A673 (cell line): Measurements from ENCODE around the gene MICU1.

ENCODE experiments used
- CTCF ChIP-seq: fragments of 300-800, 200-600 bp; sonication (generic); conservative IDR thresholded peaks from 2 replicates; pipeline ENCODE4 v1.5.1; 2017; ENCODE audit warnings: low read depth, mild to moderate bottlenecking, antibody characterized with exemption, low read length, moderate library complexity, mixed read lengths
- EZH2 ChIP-seq: fragments of 200-600 bp; sonication (generic); IDR thresholded peaks from 2 replicates; pipeline ENCODE4 v1.6.1; 2017; ENCODE audit warnings: borderline replicate concordance, low read depth, mild to moderate bottlenecking, mixed read lengths, antibody characterized with exemption, low read length; ENCODE audit not compliant: poor library complexity, severe bottlenecking

GRCh38 chr10:72642318-72642717, 16.4 kb upstream of the MICU1 start:
- no peak for TF ChIP-seq CTCF
- TF ChIP-seq EZH2: no peak
